ENCODE measurements around the gene LRP1B.

LRP1B gene

GRCh38 chr2:140759426-140760156 is 1371.2 kb downstream of the LRP1B start:
- peak in 1 of 2 donors; percentile 24 for DNase-seq

GRCh38 chr2:140747665-140748064 is 1383.2 kb downstream of the LRP1B start:
- no peak for DNase-seq

- no peak for DNase-seq
Observed at GRCh38 chr2:140747090-140747489, 1383.7 kb downstream of the LRP1B start.

- DNase-seq: no peak
Observed at GRCh38 chr2:140744379-140744778, 1386.4 kb downstream of the LRP1B start.

- no peak for DNase-seq
Observed at GRCh38 chr2:140737006-140737405, 1393.8 kb downstream of the LRP1B start.

- DNase-seq: no peak
Observed at GRCh38 chr2:140734992-140735391, 1395.8 kb downstream of the LRP1B start.

GRCh38 chr2:140718999-140719398 is 1411.8 kb downstream of the LRP1B start:
- DNase-seq: no peak

GRCh38 chr2:140717481-140717880 is 1413.3 kb downstream of the LRP1B start:
- no peak for DNase-seq

GRCh38 chr2:140714586-140714985 is 1416.2 kb downstream of the LRP1B start:
- no peak for DNase-seq

GRCh38 chr2:140711867-140712266 is 1418.9 kb downstream of the LRP1B start:
- DNase-seq: no peak

- no peak for DNase-seq
Observed at GRCh38 chr2:140701726-140702125, 1429.1 kb downstream of the LRP1B start.

- no peak for DNase-seq
Observed at GRCh38 chr2:140698636-140699035, 1432.2 kb downstream of the LRP1B start.

- DNase-seq: no peak
Observed at GRCh38 chr2:140696449-140696848, 1434.4 kb downstream of the LRP1B start.

- no peak for DNase-seq
Observed at GRCh38 chr2:140695155-140695554, 1435.7 kb downstream of the LRP1B start.

GRCh38 chr2:140687825-140688224 is 1443.0 kb downstream of the LRP1B start:
- DNase-seq: no peak

- DNase-seq: no peak
Observed at GRCh38 chr2:140683658-140684057, 1447.2 kb downstream of the LRP1B start.

GRCh38 chr2:140680862-140681261 is 1450.0 kb downstream of the LRP1B start:
- DNase-seq: no peak

GRCh38 chr2:140679752-140680151 is 1451.1 kb downstream of the LRP1B start:
- DNase-seq: no peak

GRCh38 chr2:140669911-140670310 is 1460.9 kb downstream of the LRP1B start:
- DNase-seq: no peak

GRCh38 chr2:140667203-140667602 is 1463.6 kb downstream of the LRP1B start:
- no peak for DNase-seq

GRCh38 chr2:140662504-140662903 is 1468.3 kb downstream of the LRP1B start:
- no peak for DNase-seq

GRCh38 chr2:140658760-140659692 is 1471.8 kb downstream of the LRP1B start:
- no peak for DNase-seq

- DNase-seq: no peak
Observed at GRCh38 chr2:140657657-140658056, 1473.2 kb downstream of the LRP1B start.

GRCh38 chr2:140654565-140654964 is 1476.3 kb downstream of the LRP1B start:
- DNase-seq: no peak
